Measurements from ENCODE around the gene SMAD6.

Gene SMAD6

DNA sequence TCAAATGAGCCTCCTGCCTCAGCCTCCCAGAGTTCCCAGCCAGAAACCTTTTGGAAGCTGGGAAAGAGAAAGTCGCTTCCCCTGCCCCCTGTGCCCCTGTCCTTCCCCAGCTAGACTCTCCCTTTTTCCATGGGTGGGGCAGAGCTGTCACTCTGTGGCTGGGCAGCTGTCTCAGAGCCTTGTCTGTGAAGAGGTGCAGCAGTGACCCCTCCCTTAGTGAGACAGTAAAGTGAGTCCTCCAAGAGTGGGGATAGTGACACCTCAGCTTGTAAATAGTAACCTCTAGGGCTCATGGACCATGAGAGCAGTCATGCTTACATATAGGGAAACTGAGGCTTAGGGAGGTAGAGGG is 76.3 kb downstream of the SMAD6 start:
- no peak for DNase-seq

DNA sequence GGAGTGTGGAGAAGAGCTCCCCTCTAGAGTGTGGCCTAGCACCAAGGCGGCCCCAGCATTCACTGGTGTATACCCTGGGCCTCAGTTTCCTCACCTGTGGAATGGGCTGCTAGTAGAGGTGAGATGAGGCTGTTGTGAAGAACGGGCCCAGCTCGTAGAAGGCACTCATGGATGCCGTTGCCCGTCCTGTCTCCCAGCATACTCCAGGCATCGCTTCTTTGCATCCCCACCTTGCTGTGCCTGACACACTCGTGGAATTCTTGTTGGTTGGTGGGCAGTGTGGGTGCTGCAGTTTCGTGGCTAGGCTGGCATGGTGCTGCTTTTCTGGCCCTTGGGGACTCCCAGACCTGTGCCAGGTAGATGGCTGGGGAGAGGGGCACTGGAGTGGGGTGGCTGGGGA is 76.7 kb downstream of the SMAD6 start:
- DNase-seq = no peak

DNA sequence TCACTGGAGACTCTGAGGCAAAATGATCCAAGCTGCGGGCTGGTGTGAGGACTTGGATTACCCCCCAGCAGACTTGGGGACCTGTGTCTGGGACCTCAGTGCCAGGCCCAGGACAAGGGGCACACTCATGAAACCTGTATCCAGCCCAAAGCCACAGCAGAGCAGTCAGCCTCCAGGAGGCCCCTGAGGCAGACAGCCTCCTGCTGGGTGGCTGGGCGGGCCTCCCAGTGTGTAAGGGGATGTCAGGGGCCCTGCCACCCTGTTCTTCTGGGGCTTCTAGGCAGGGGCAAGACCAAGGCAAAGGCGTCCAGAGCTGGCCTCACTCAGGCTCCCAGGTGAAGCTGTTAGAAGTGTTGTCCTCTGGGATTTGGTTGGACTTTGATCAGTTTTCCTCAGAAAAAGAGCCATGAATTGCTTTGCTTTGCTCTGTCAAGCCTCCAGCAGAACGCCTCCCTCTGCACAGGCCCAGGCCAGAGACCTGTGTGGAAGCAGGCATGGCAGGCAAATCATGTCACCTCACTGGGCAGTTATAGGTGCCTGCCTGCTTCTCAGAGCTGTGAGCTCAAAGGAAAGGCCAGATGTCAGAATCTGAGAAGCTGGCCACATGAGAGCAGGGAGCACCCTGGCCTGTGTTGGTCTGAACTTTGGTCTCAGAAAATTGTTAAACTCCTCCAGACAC is 77.4 kb downstream of the SMAD6 start:
- no peak for DNase-seq

DNA sequence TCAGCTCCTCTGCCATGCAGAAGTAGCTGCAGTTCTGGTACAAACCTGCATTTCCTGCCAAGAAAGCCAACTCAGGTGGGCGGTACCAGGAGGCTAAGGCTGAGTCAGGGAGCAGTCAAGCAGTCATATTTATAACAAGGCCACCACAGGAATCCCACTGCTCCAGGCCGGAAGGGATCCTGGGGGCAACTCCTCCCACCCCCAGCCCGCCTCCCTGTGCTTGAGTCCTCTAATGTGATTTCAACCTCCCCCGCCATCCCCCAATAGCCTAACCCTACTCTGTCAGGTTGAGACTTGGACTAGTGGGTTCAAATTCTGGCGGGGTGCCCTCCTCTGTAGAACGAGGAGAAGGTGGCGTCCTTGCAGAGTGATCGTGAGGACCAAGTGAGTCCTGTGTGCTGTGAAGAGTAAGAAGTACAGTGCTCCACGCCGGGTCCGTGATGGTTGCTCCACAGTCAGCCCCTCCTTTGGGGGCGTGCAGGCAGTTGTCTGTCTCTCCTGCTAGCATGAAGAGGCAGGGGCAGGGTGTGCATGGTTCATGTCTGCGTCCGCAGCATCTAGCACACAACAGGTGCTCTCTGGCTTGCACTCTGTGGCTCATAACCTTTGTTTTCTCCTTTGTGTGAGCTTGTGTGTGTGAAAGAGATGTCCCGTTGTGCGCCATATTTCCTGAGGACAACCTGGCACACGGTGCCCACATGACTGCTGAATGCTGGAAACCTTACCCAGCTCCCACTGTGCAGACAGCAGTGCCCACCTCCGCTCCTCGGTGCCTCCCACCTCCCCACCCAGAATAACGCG is 78.3 kb downstream of the SMAD6 start:
- no peak for DNase-seq

DNA sequence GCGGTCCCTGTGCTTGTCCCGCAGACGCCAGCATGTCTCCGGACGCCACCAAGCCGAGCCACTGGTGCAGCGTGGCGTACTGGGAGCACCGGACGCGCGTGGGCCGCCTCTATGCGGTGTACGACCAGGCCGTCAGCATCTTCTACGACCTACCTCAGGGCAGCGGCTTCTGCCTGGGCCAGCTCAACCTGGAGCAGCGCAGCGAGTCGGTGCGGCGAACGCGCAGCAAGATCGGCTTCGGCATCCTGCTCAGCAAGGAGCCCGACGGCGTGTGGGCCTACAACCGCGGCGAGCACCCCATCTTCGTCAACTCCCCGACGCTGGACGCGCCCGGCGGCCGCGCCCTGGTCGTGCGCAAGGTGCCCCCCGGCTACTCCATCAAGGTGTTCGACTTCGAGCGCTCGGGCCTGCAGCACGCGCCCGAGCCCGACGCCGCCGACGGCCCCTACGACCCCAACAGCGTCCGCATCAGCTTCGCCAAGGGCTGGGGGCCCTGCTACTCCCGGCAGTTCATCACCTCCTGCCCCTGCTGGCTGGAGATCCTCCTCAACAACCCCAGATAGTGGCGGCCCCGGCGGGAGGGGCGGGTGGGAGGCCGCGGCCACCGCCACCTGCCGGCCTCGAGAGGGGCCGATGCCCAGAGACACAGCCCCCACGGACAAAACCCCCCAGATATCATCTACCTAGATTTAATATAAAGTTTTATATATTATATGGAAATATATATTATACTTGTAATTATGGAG is 79.1 kb downstream of the SMAD6 start:
- DNase-seq = no peak

DNA sequence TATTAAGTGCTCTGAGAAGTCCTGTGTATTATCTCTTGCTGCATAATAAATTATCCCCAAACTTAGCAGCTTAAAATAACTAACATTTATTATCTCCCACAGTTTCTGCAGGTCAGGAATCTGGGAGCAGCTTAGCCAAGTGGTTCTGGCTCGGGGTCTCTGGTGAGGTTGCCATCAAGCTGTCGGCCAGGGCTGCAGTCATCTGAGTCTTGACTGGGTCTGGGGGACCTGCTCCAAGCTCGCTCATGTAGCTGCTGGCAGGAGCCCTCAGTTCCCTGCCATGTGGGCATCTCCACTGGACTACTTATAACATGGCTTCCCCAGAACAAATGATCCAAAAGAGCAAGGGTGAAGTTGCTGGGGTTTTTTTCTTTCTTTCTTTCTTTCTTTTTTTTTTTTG is 80.7 kb downstream of the SMAD6 start:
- DNase-seq = no peak

DNA sequence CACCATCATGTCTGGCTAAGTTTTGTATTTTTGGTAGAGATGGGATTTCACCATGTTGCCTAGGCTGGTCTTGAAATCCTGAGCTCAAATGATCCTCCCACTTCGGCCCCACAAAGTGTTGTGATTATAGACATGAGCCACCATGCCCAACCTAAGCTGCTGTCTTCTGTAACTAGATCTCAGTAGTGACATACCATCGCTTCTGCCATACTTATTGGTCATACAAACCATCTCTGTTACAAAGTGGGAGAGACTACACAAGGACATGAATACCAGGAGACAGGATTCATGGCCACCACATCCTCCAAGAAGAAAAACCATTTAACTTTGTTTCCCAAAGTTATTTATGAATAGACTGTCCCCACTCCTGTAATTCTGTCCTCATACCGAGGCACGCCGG is 81.3 kb downstream of the SMAD6 start:
- DNase-seq = no peak

DNA sequence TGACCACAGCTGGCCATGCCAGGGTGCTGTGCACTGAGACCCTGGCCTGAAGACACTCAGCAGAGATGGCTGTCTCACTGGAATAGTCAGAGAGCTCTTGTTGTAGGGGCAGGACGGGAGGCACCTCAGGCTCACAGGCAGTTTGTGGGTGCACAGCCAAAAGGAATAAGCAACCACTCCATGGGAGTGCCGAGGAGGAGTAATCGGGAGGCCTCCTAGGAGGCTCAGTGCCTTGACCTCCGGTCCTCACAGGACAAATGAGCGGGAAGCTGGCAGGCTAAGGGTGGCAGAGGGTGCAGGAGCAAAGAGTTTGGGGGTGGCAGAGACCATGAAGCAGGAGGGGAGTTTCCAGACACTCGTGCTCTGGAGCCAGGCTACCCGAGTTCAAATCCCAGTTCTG is 81.7 kb downstream of the SMAD6 start:
- DNase-seq = no peak

DNA sequence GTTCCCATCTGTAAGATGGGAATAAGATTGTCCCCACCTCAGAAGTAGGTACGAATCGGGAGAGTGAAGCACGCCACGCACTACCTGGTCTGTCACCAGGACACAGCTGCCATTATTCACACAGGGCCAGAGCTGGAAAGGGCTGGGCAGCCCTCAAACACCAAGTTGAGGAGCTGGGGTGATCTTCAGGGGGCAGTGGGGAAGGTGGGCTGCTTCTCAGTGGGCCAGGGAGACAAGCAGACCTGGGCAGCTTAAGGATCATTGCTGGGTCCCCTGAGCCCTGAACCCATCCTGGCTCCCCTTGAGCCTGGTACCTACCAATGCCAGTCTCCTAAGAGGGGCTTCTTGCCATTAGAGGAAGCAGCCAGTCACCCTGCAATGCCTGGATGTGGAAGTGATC is 82.1 kb downstream of the SMAD6 start:
- no peak for DNase-seq

DNA sequence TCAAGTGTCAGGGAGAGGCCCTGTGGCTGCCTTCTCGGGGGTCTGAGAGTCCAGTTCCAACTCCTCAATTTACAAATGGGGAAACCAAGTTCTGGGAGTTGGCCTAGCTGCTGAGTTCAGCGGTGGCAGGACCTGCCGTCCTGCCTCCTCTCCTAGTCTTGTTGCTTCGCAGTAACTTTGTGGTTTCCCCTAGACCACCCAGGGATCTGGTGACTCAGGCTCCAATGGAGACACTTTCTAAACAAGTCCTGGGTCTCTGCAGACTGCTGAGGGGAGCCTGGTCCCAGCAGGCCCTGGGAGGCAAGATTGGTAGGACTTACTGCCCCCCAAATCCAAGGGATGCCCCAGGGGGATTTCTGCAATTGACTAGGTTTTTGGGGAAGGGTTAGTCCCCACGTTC is 83.6 kb downstream of the SMAD6 start:
- DNase-seq = no peak

DNA sequence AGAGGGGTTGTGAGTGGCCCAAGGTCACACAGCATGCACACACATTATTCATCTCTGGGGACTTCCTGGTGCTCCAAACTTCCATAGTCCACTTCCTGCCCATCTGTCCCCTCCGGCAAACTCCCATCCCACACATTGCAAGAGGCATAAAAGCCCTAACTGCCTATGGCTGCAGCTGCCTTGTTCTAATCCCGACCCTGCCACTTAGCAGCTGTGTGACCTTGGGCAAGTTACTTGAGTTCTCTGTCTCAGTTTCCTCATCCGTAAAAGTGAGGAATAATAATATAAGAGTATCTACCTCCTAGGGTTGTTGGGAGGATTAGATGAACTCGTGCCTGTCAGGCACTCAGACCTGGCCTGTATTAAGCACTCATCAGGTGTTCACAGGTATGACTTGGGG is 84.2 kb downstream of the SMAD6 start:
- DNase-seq = no peak

DNA sequence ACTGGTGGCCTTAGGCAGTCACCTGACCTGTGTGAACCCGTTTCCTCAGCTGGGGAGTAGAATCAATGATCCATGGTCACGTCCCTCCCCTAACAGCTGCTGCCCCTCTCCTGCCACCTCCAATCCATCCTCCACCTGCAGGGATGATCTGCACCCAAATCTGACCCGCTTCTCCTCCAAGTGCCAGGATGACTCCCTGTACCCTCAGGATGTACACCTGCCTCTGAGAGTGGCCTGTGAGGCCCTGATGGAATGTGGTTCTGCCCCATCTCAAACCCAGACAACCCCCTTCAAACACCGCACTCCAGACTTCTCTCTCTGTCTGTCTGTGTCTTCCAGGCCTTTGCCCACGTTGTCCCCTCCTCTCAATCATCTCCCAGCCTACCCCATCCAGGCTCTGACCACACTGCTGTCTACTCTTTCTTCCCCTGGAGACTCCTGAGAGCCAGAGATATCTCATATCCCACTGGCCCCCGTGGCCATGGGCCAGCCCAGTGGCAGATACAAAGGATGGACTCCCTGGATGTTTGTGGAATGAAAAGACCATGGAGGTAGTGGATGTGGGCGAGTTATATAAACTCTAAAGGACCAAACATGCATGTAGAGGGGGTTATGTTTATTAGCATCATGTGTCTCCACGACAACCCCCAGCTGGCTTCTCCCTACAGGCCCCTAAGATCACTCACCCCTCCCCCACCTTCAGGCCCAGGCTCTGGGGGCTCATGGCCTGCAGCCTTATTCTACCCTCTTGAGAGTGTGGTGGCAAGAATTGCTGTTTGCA is 84.9 kb downstream of the SMAD6 start:
- no peak for DNase-seq

DNA sequence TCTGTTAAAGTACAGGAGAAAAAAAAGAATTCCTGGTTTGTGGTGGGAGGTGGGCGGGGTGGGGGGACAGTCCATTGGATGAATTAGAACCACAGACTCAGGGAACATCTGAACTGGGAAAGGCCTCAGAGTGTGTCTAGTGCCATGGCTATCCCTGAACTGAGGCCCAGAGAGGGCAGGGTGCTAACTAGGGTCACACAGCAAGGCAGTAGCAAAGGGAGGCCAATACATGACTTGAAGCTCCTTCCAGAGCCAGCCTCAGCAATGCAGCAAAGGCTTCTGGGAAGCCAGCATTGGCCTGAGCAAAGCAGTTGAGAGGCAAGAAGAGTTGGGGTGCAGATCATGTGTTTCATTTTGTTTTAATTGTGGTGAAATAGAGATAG is 85.4 kb downstream of the SMAD6 start:
- no peak for DNase-seq

DNA sequence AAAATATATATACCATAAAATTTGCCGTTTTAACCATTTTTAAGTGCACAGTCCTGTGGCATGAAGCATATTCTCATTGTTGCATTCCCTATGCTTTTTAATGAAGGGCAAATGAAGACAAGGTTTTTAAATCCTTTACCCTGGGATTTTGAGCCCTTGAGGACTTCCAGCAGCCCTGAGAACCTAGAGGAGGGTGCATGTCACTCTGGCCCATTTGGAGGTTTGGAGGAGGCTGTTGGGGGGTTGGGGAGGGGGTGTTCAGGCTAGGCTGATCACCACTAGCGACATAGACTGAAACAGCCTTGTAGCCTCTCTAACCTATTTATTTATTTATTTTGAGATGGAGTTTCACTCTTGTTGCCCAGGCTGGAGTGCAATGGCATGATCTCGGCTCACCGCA is 86.0 kb downstream of the SMAD6 start:
- DNase-seq = no peak

DNA sequence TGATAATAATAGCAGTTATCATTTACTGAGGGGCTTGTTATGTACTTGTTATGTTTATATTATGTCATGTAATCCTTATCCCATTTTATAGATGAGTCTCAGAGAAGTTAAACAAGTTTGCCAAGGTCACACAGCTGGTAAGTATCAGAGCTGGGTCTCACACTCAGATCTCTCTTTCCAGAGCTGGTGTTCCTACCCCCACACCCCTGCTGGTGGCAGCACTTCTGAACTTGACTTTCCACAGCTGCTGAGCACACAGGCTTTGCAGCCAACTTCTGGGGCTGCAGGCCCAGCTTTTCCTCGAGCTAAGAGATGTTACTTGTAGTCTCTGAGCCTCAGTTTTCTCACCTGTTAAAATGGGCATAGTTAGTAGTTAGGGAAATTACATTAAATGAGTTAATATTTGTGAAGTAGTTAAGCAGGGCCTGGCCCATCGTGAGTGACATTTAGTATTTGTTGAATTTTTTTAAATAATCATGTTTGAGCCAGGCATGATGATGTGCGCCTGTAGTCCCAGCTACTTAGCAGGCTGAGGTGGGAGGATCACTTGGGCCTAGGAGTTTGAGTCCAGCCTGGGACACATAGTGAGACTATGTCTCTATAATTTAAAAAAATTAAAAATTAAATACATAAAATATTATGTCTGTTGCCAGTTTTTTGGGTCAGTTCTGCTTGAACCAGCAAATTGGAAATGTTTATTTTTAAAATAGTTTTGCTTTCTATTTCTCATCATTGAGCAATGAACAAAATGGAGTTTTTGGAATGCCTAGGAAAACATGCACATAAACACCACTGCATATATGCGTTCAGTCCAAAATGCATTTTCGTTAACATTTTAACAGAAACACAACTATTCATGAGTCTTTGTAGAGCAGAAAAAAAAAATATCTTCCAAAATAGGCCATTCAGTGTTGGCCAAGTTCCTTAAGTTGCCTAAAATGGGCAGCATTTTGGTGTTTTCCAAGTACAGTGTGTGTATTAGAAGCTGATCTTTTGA is 87.3 kb downstream of the SMAD6 start:
- no peak for DNase-seq

DNA sequence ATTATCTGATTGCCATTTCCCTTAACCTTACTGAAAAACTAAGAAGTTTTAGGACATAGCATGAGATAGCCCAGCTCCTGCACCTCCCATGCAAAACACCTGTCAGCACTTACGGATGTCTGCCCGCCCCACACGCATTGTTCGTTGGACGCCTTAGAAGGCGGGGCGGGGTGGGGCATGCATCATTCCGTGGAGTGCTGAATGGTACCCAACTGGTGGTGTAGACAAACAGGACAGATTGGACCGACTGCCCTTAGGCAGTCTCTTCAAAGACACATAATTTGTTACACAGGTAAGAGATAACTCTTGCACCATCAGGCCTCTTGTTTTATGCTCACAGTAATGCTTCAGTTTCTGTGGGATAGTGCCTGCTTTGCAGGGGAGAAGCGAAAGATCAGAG is 93.8 kb downstream of the SMAD6 start:
- DNase-seq = no peak

DNA sequence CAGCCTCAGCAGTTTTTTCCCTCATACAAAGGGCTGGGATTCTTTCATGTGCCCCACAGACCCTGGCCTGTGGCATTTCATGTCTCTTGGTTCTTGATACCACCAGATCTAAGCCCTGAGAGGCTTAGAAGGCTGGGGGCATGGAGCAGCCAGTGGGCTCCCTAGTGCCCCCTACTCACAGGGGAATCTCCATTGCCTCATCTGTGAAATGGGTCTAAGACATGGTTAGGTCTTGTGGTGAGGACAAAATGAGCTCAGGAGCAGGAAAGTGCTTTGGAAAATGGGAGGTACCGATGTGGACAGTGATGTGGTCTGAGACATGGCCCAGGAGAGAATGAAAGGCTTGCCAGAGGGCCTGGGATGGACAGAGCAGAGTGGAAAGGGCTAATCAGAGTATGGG is 94.3 kb downstream of the SMAD6 start:
- no peak for DNase-seq

DNA sequence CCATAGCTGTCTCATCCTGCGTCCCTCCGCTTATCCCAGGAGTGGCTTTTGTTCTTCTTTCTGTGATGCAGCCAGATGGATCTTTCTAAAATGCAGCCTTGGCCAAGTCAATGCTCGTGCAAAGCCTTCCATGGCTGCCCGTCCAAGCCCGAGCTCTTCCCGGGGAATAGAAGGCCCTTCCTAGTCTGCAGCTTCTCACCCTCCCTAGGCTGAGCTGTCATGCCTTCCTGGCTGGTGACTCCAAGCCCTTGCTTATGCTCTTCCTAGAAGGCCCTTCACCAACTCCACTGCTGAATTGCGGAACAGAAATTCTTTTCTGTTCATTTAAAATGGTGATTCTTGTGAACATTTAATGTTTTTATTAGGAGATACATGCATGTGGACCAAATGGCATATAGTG is 95.9 kb downstream of the SMAD6 start:
- DNase-seq = no peak

DNA sequence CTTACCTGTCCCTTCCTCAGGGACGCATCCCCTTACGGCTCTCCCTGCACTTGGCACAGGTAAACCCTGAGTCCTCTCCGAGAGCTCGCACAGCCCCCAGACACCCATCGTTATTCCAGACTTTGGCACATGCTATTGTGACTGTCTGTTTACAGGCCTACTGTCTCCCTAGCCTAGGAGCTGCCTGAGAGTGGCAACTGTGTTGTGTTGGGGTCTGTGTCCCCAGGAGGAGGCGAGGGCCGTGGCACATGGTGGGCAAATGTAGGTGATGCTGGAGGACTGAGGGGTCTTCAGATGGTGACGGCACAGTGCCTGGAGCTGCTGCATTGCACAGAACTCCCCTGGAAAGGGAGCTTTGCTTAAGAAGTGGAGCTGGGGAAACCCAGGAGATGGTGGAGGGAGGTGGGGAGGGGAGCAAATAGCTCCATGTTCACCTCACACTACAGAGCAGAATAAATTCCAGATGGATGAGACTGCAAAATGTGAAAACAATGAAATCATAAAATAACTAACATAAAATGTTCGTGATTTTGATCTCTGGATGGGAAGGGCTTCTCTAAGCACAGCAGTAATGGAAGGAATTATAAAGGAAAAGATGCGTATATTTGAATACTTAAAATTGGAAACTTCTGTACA is 96.5 kb downstream of the SMAD6 start:
- no peak for DNase-seq

DNA sequence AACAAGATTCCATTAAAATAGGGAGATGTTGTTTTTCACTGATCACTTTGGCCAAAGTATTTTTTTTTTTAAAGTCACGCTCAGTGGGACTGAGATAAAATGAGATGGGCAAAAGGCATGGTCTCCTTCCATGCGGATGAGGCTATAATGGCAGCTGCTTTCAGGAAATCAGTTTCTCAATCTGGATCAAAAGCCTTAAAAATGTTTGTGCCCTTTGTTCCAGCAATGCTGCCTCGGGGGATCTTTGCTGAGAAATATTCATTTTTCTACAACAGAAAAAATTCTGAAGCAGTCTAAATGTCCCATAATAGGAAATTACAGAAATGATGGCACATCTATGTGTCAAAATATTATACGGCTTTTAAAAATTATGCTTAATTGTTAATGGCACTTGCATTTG is 97.2 kb downstream of the SMAD6 start:
- no peak for DNase-seq

DNA sequence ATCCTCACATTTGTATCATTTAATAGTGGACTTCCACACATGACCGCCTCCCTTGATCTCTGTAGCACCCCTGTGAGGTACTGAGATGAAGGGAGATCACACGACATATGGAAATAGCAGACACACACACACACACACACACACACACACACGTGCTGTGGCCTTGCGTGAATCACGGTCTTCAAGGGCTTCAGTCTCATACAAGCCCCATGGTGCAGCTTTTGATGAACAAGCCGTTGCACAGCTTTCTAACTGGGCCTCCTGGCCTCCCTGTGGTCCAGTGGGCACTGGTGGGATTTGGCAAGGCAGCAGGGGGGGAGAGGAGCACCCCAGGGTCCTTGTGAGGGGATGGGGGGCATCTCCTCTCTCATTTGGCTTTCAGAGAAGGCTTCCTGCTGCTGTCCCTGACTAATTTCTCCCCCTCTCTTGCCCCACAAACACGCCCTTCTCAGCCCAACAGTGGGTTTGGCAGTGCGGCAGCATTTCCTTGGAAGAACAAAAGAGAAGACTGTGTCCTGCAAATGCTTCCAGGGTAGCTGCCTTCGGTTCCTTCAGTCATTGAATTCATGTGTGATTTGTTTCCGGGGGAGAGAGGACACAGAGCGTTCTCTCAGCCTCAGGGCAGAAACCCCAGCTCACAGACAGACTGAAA is 98.7 kb downstream of the SMAD6 start:
- no peak for DNase-seq

All from CD4-positive, alpha-beta T cell treated with Interleukin-1 beta for 1 hour (primary cell).